Aorta (tissue), 5 donors: ENCODE results near the gene HSDL1. TPM values are rescaled to one million over a fixed set of nuclear protein-coding genes. Genes with fewer than 3 reads are reported as not detected.

ENCODE experiments used
- ATAC-seq: fragments of 200-7000 bp; cut with Tn5 transposase; one replicate; pipeline ENCODE4 v1.9.1; 2022; ENCODE audit warnings: moderate library complexity; ENCODE audit not compliant: low FRiP score
- DNase-seq, 2 donors: peaks; one replicate each; pipeline ENCODE4 v3.0.0-alpha.2; 2020
- H3K27ac ChIP-seq, 2 donors: one replicate each; pipeline ENCODE4 v1.5.1; 2013; ENCODE audit warnings: low read length in 2 of 2, mild to moderate bottlenecking in 2 of 2, moderate library complexity in 2 of 2, control low read depth in 1 of 2, inconsistent platforms in 1 of 2, low read depth in 1 of 2
- H3K27me3 ChIP-seq, 2 donors: one replicate each; pipeline ENCODE4 v1.6.1; 2013; ENCODE audit warnings: control low read depth in 1 of 2, low read length in 1 of 2, mild to moderate bottlenecking in 1 of 2, moderate library complexity in 1 of 2; ENCODE audit not compliant: insufficient read depth in 2 of 2, control insufficient read depth in 1 of 2
- H3K36me3 ChIP-seq, 2 donors: one replicate each; pipeline ENCODE4 v1.6.1; 2013; ENCODE audit warnings: control low read depth in 1 of 2, low read length in 1 of 2, mild to moderate bottlenecking in 1 of 2; ENCODE audit not compliant: insufficient read depth in 2 of 2, control insufficient read depth in 1 of 2
- H3K4me1 ChIP-seq, 2 donors: one replicate each; pipeline ENCODE4 v1.6.1; 2013; ENCODE audit warnings: low read length in 2 of 2, control low read depth in 1 of 2, mild to moderate bottlenecking in 1 of 2, moderate library complexity in 1 of 2; ENCODE audit not compliant: insufficient read depth in 2 of 2, control insufficient read depth in 1 of 2
- H3K4me3 ChIP-seq, 2 donors: one replicate each; pipeline ENCODE4 v1.5.1; 2013; ENCODE audit warnings: low read length in 2 of 2, control low read depth in 1 of 2, mild to moderate bottlenecking in 1 of 2
- H3K9me3 ChIP-seq: one replicate; pipeline ENCODE4 v1.6.1; 2013; ENCODE audit warnings: mild to moderate bottlenecking, low read length; ENCODE audit not compliant: control insufficient read depth
- WGBS, 2 donors: extraction: QIAGEN DNeasy Blood & Tissue Kit; methylation state at CpG; one replicate each; pipeline ENCODE4 v1.1.7; 2013; 5-methylcytosine and 5-hydroxymethylcytosine counted together
- intact Hi-C, 2 donors: fragments of 100-400 bp; cut with DNase I; formaldehyde crosslinking; loops; one replicate each; pipeline versions ENCODE4 v1.14.2 to v1.15.0; 2022
- polyA plus RNA-seq, 2 donors: library from polyadenylated mRNA; stranded (reverse); fragments of 200-250 nt; gene quantifications; one replicate each; pipeline ENCODE4 v1.2.3, GENCODE V29; 2013
- total RNA-seq, 2 donors: library from RNA; stranded (reverse); fragmentation: NEBNext Ultra II Directional; extraction: Animal tissue kit (Norgen Biotek cat#: 25700); gene quantifications; one replicate each; pipeline ENCODE4 v1.2.1, GENCODE V29; 2021
- donor health status: healthy with polysubstance abuse.
- donor health status: Bipolar disorder and iron deficiency.
- donor health status: DM: no; HTN: no; CAD: no.
- donor health status: DM: no; HTN: no; CAD: no.
- donor health status: DM: yes; HTN: yes; CAD: no.

The HSDL1 gene
- total and polyA plus RNA-seq, 4 donors, result 11.4 to 20.5 (median 16.8) TPM

GRCh38 chr16:84178892-84179611 lies 34.1 kb upstream of the HSDL1 start:
- Histone ChIP-seq H3K4me1 (no peaks in the 10 kb centered on the region), H3K27ac (no peak overlapping the region), H3K4me3 (no peak overlapping the region), H3K27me3 (no peaks in the 10 kb centered on the region), H3K9me3 (no peaks in the 10 kb centered on the region), H3K36me3 (peaks cover 0 to 7% of the 10 kb centered on the region in 2 donors)
- WGBS, 2 donors, result 91 to 94% methylated on average over 27 to 28 of the region's 28 CpGs
- DNase-seq, result peak in 1 of 2 donors; percentile 67
- ATAC-seq, result no peak
- intact Hi-C loops, result no loop called here

DNA sequence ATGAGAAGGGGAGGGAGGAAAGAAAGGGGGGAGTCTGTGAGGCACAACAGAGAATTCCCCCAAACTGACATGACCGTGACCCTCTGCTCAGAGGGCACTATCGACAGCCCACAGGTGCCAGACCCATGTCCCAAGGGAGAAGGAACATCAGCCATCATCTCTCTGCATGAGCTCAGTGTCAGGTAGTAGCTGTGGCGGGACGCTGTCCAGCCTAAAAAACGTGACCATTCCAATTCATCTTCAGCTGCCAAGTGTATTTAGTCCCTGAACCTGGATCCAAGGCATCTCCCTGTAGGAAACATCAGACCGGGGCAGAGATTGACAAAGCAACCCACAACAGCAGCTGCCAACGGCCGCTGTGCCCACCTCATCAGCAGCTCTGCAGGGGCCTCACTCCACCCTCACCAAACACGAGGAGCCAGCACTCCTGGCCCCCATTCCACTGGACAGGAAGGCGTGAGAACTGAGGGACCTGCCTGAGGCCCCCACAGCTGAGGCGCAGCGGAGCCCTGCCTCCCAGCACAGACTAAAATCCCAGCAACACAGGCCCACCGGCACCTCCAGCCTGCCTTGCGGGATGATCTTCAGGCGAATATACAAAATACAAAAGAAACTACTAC lies 33.3 kb upstream of the HSDL1 start:
- Histone ChIP-seq H3K4me3 (no peak overlapping the region), H3K9me3 (no peaks in the 10 kb centered on the region), H3K27ac (peak overlapping the region in 1 of 2 donors; percentile 11), H3K27me3 (no peaks in the 10 kb centered on the region), H3K36me3 (peaks cover 0 to 7% of the 10 kb centered on the region in 2 donors), H3K4me1 (no peaks in the 10 kb centered on the region)
- DNase-seq, result no peak
- ATAC-seq, result no peak
- WGBS, 2 donors, result 56 to 73% methylated on average over 15 of the region's 15 CpGs
- intact Hi-C loops, result no loop called here

GRCh38 chr16:84177741-84178073 lies 32.7 kb upstream of the HSDL1 start:
- H3K27ac ChIP-seq, result peak overlapping the region in 1 of 2 donors; percentile 11
- H3K27me3 ChIP-seq, result no peaks in the 10 kb centered on the region
- peaks cover 0 to 7% of the 10 kb centered on the region in 2 donors for H3K36me3 ChIP-seq
- no peaks in the 10 kb centered on the region for H3K4me1 ChIP-seq
- no peaks in the 10 kb centered on the region for H3K9me3 ChIP-seq
- ATAC-seq (no peak), DNase-seq (no peak)
- intact Hi-C loops, result no loop called here
- H3K4me3 ChIP-seq, result no peak overlapping the region
- WGBS, 2 donors, result 20 to 26% methylated on average over 9 of the region's 9 CpGs

DNA sequence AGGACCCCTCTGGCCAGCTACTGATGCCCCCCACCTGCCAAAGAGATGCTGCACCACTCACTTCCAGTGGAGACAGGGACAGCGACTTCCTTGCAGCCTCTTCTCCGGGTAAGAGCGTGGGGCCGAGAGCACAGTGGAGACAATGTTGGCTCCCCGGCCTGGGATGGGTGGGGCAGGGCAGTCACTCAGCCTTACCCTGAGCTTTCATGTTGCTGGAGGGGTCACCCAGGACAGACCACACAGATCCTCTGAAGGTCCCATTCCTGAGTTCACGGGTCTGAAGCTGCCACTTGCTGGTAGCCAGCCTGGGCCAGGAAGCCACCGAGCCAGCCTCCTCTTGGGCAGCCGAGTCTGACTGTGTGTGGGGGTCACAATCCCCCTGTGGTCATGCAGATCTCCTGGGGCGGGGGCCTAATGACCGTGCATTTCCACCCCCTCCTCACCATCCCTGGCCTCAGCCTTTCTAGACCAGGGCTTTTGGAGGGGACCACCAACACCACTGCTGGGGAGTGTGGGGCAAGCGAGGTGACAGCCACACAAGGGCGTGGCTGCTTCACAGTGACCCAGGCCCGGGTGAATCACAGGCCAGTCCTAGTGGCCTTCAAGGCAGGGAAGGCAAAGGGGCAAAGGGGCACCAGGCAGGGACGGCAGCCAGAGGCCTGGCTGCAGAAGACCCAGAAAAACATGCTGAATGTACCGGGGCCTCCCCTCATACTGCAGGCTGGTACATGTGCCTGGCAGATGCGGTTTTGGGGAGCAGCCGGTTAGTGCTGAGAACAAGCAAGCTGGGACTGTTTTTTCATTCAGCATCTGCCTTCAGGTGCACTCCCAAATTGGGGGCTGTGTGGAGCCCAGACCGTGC lies 31.4 kb upstream of the HSDL1 start:
- intact Hi-C loops, result no loop called here
- 73 to 76% methylated on average over 18 of the region's 18 CpGs for WGBS, 2 donors
- no peaks in the 10 kb centered on the region for H3K9me3 ChIP-seq
- no peak overlapping the region for H3K4me3 ChIP-seq
- no peaks in the 10 kb centered on the region for H3K4me1 ChIP-seq
- no peaks in the 10 kb centered on the region for H3K27me3 ChIP-seq
- no peak for DNase-seq
- peak overlapping the region in 1 of 2 donors; percentile 43 for H3K27ac ChIP-seq
- peaks cover 0 to 5% of the 10 kb centered on the region in 2 donors for H3K36me3 ChIP-seq
- no peak for ATAC-seq

DNA sequence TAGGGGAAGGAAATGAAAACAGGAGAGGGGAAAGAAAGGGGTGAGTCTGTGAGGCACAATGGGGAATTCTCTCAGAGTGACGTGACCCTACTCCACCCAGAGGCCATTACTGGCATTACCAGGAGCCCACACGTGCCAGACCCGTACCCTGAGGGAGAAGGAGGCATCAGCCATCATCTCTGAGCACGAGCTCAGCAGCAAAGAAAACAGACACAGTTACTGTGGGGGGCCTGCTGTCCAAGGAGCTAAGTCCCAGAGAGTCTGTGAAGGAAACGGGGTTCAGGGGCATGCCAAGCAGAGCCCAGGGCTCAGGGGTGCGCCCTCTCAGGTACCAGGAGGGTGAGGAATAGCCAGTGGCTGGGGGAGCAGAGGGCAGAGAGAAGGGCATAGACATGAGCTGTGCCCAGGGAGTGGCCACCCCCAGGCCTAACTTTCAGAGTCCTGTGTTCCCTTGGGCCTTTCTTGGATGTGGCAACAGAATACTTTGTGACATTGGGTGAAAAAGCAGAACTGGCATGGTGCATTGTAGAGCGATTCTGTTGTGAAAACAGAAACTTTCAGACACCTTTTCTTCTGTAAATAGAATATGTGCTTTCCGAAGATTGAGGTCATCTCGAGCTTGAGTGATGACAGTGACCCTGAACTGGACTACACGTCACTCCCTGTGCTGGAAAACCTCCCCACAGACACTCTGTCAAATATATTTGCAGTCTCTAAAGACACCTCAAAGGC lies 30.5 kb upstream of the HSDL1 start:
- no peaks in the 10 kb centered on the region for H3K27me3 ChIP-seq
- H3K27ac ChIP-seq, result no peak overlapping the region
- DNase-seq, result no peak
- 38 to 51% methylated on average over 10 of the region's 10 CpGs for WGBS, 2 donors
- no peak overlapping the region for H3K4me3 ChIP-seq
- peak; percentile 63 for ATAC-seq
- intact Hi-C loops, result no loop called here
- no peaks in the 10 kb centered on the region for H3K4me1 ChIP-seq
- H3K9me3 ChIP-seq, result no peaks in the 10 kb centered on the region
- no peaks in the 10 kb centered on the region for H3K36me3 ChIP-seq

GRCh38 chr16:84174396-84174795 lies 29.4 kb upstream of the HSDL1 start:
- no peaks in the 10 kb centered on the region for H3K36me3 ChIP-seq
- no peak for DNase-seq
- H3K4me1 ChIP-seq, result no peaks in the 10 kb centered on the region
- no peak overlapping the region for H3K27ac ChIP-seq
- ATAC-seq, result no peak
- H3K9me3 ChIP-seq, result no peaks in the 10 kb centered on the region
- H3K4me3 ChIP-seq, result no peak overlapping the region
- intact Hi-C loops, result no loop called here
- no peaks in the 10 kb centered on the region for H3K27me3 ChIP-seq
- WGBS, 2 donors, result 79 to 85% methylated on average over 11 of the region's 11 CpGs

DNA sequence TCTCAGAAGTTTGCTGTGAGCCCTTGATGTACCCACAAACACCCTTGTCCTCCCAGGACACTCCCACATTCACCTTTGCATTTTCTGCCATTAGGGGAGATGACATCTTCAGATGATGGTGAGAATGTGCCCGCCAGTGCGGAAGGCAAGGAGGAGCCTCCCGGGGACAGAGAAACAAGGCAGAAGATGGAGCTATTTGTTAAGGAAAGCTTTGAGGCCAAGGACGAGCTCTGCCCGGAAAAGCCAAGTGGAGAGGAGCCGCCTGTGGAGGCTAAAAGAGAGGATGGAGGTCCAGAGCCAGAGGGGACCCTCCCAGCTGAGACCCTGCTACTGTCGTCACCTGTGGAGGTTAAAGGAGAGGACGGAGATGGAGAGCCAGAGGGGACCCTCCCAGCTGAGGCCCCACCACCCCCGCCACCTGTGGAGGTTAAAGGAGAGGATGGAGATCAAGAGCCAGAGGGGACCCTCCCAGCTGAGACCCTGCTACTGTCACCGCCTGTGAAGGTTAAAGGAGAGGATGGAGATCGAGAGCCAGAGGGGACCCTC lies 24.9 kb upstream of the HSDL1 start:
- H3K27me3 ChIP-seq, result peaks cover 0 to 2% of the 10 kb centered on the region in 2 donors
- no peaks in the 10 kb centered on the region for H3K4me1 ChIP-seq
- DNase-seq (no peak), ATAC-seq (no peak)
- no peaks in the 10 kb centered on the region for H3K9me3 ChIP-seq
- no peaks in the 10 kb centered on the region for H3K36me3 ChIP-seq
- WGBS, 2 donors, result 69 to 75% methylated on average over 11 of the region's 11 CpGs
- H3K27ac ChIP-seq, result no peak overlapping the region
- intact Hi-C loops, result no loop called here
- no peak overlapping the region for H3K4me3 ChIP-seq
